Liver (tissue), 9 donors: ENCODE measurements around the gene RHOT1. TPM values are rescaled to one million over a fixed set of nuclear protein-coding genes. Genes with fewer than 3 reads are reported as not detected.

ENCODE experiments used
- DNase-seq: peaks from one replicate; pipeline ENCODE4 v3.0.0-alpha.2; 2017; ENCODE audit warnings: low spot score
- H3K27ac ChIP-seq, 2 donors: one replicate each; pipeline ENCODE4 v1.7.0; 2013; ENCODE audit warnings: inconsistent platforms in 2 of 2, low read length in 2 of 2, control low read depth in 1 of 2, low read depth in 1 of 2, mild to moderate bottlenecking in 1 of 2
- H3K27me3 ChIP-seq, 4 donors: one replicate each; pipeline versions ENCODE4 v1.6.1 to v1.7.0; 2013; ENCODE audit warnings: low read length in 3 of 4, inconsistent platforms in 1 of 4, mild to moderate bottlenecking in 1 of 4, moderate library complexity in 1 of 4; ENCODE audit not compliant: control insufficient read depth in 4 of 4, insufficient read depth in 4 of 4
- H3K36me3 ChIP-seq, 4 donors: one replicate each; pipeline versions ENCODE4 v1.6.1 to v1.7.0; 2013; ENCODE audit warnings: low read length in 3 of 4, mild to moderate bottlenecking in 3 of 4, low read depth in 1 of 4, moderate library complexity in 1 of 4; ENCODE audit not compliant: control insufficient read depth in 4 of 4, insufficient read depth in 3 of 4
- H3K4me1 ChIP-seq, 4 donors: one replicate each; pipeline versions ENCODE4 v1.6.1 to v1.7.0; 2013; ENCODE audit warnings: low read length in 3 of 4, mild to moderate bottlenecking in 3 of 4, moderate library complexity in 1 of 4; ENCODE audit not compliant: control insufficient read depth in 4 of 4, insufficient read depth in 4 of 4
- H3K4me3 ChIP-seq, 3 donors: one replicate each; pipeline versions ENCODE4 v1.6.1 to v1.7.0; 2013; ENCODE audit warnings: low read length in 3 of 3, control low read depth in 1 of 3, low read depth in 1 of 3, mild to moderate bottlenecking in 1 of 3
- H3K9ac ChIP-seq, 2 donors: one replicate each; pipeline ENCODE4 v1.7.0; 2013; ENCODE audit warnings: low read length in 2 of 2, mild to moderate bottlenecking in 2 of 2, moderate library complexity in 2 of 2, control low read depth in 1 of 2, low read depth in 1 of 2
- H3K9me3 ChIP-seq, 4 donors: one replicate each; pipeline versions ENCODE4 v1.6.1 to v1.7.0; 2013; ENCODE audit warnings: low read length in 3 of 4; ENCODE audit not compliant: control insufficient read depth in 4 of 4
- ATF3 ChIP-seq: IDR thresholded peaks from 2 replicates; pipeline ENCODE4 v1.6.1; 2016; ENCODE audit warnings: antibody characterized with exemption
- CTCF ChIP-seq: fragments of 150-350 bp; IDR thresholded peaks from 2 replicates; pipeline ENCODE4 v1.5.1; 2017; ENCODE audit warnings: improper control_type of control experiment, low read depth, low read length; ENCODE audit not compliant: missing input control
- EGR1 ChIP-seq, 2 donors: IDR thresholded peaks; 2 replicates each; pipeline ENCODE4 v1.6.1; 2016 to 2018; ENCODE audit warnings: antibody characterized with exemption in 2 of 2, low read depth in 2 of 2
- FOXA1 ChIP-seq: IDR thresholded peaks from 2 replicates; pipeline ENCODE4 v1.6.1; 2016; ENCODE audit warnings: antibody characterized with exemption
- FOXA2 ChIP-seq: IDR thresholded peaks from 2 replicates; pipeline ENCODE4 v1.6.1; 2016; ENCODE audit warnings: antibody characterized with exemption
- GABPA ChIP-seq, 2 donors: IDR thresholded peaks in 1 of 2; conservative IDR thresholded peaks in 1 of 2; 2 replicates each; pipeline ENCODE4 v1.6.1; 2016; ENCODE audit warnings: antibody characterized with exemption in 2 of 2, mild to moderate bottlenecking in 1 of 2, moderate library complexity in 1 of 2
- HNF4A ChIP-seq, 2 donors: conservative IDR thresholded peaks; 2 replicates each; pipeline ENCODE4 v1.6.1; 2016; ENCODE audit warnings: antibody characterized with exemption in 2 of 2, mild to moderate bottlenecking in 2 of 2
- HNF4G ChIP-seq: IDR thresholded peaks from 2 replicates; pipeline ENCODE4 v1.6.1; 2016; ENCODE audit warnings: antibody characterized with exemption
- JUND ChIP-seq, 2 donors: IDR thresholded peaks; 2 replicates each; pipeline ENCODE4 v1.6.1; 2016; ENCODE audit warnings: antibody characterized with exemption in 2 of 2
- MAX ChIP-seq: IDR thresholded peaks from 2 replicates; pipeline ENCODE4 v1.6.1; 2016; ENCODE audit warnings: antibody characterized with exemption
- NR2F2 ChIP-seq: IDR thresholded peaks from 2 replicates; pipeline ENCODE4 v1.6.1; 2016; ENCODE audit warnings: antibody characterized with exemption
- RAD21 ChIP-seq, 2 donors: IDR thresholded peaks; 2 replicates each; pipeline ENCODE4 v1.6.1; 2016; ENCODE audit warnings: antibody characterized with exemption in 2 of 2, mild to moderate bottlenecking in 2 of 2
- REST ChIP-seq: IDR thresholded peaks from 2 replicates; pipeline ENCODE4 v1.6.1; 2016; ENCODE audit warnings: antibody characterized with exemption, mild to moderate bottlenecking
- RXRA ChIP-seq, 2 donors: IDR thresholded peaks; 2 replicates each; pipeline ENCODE4 v1.6.1; 2017 to 2018; ENCODE audit warnings: antibody characterized with exemption in 2 of 2, mild to moderate bottlenecking in 1 of 2
- SP1 ChIP-seq: IDR thresholded peaks from 2 replicates; pipeline ENCODE4 v1.6.1; 2018; ENCODE audit warnings: antibody characterized with exemption, mild to moderate bottlenecking
- TAF1 ChIP-seq: conservative IDR thresholded peaks from 2 replicates; pipeline ENCODE4 v1.6.1; 2016; ENCODE audit warnings: antibody characterized with exemption, mild to moderate bottlenecking
- YY1 ChIP-seq: IDR thresholded peaks from 2 replicates; pipeline ENCODE4 v1.6.1; 2016; ENCODE audit warnings: antibody characterized with exemption, mild to moderate bottlenecking
- ZBTB33 ChIP-seq: IDR thresholded peaks from 2 replicates; pipeline ENCODE4 v1.6.1; 2016; ENCODE audit warnings: antibody characterized with exemption
- WGBS: extraction: QIAGEN DNeasy Blood & Tissue Kit; methylation state at CpG from one replicate; pipeline ENCODE4 v1.1.7; 2013; 5-methylcytosine and 5-hydroxymethylcytosine counted together
- polyA plus RNA-seq, 2 donors: library from polyadenylated mRNA; stranded (reverse) in 1 of 2; unstranded in 1 of 2; fragments of 200-250 nt in 1 of 2; fragments of >200 nt in 1 of 2; fragmentation: Nextera tagmentation in 1 of 2; extraction: Ambion mirVana in 1 of 2; gene quantifications; one replicate each; pipeline versions ENCODE4 v1.2.1 to v1.2.3, GENCODE V29; 2013 to 2015
- total RNA-seq, 2 donors: library from RNA; depleted of rRNA; stranded (reverse); fragments of >200 nt; gene quantifications; one replicate each; pipeline ENCODE4 v1.2.3, GENCODE V29; 2014
- donor health status: healthy.
- donor health status: healthy.
- donor health status: healthy.
- donor health status: healthy.
- donor health status: healthy.

RHOT1 gene
- total and polyA plus RNA-seq, 4 donors: 8.1 to 43.4 (median 17.1) TPM

- H3K9me3 ChIP-seq: no peaks in the 10 kb centered on the region
- no peak for TF ChIP-seq RAD21 (IDR thresholded peaks at IDR 0.05)
- no peak for TF ChIP-seq YY1
- TF ChIP-seq HNF4A (conservative IDR thresholded peaks at IDR 0.05): no peak
- TF ChIP-seq NR2F2: no peak
- no peak for TF ChIP-seq ATF3
- TF ChIP-seq EGR1 (IDR thresholded peaks at IDR 0.05; ENCODE audit: low read depth in 2 of 2): no peak
- TF ChIP-seq FOXA2: no peak
- TF ChIP-seq ZBTB33: no peak
- no peak for TF ChIP-seq HNF4G
- TF ChIP-seq GABPA (IDR thresholded peaks at IDR 0.05 in 1 of 2, conservative IDR thresholded peaks at IDR 0.05 in 1 of 2): no peak
- no peak for TF ChIP-seq MAX
- no peak for TF ChIP-seq CTCF
- TF ChIP-seq FOXA1: no peak
- no peak for TF ChIP-seq RXRA (IDR thresholded peaks at IDR 0.05)
- no peak for TF ChIP-seq REST
- TF ChIP-seq JUND (IDR thresholded peaks at IDR 0.05): no peak
- TF ChIP-seq SP1: no peak
- no peak for TF ChIP-seq TAF1
- no peak overlapping the region for H3K9ac ChIP-seq
- H3K4me3 ChIP-seq: no peak overlapping the region
- H3K4me1 ChIP-seq: peaks cover 8 to 16% (median 8%) of the 10 kb centered on the region in 4 donors
- H3K27ac ChIP-seq: no peak overlapping the region
- H3K27me3 ChIP-seq: peaks cover 0 to 15% (median under 1%) of the 10 kb centered on the region in 4 donors
- no peak for DNase-seq
- 16% methylated on average over 10 of the region's 10 CpGs for WGBS
- no peaks in the 10 kb centered on the region for H3K36me3 ChIP-seq
Measured at GRCh38 chr17:32267690-32268205, 125.4 kb downstream of the RHOT1 start.
